ENCODE measurements around the gene RGS3.
A peak's percentile ranks its signal among the peaks of the same experiment; 100 is the strongest.

RGS3 gene

GRCh38 chr9:113566712-113567071 is 103.2 kb downstream of the RGS3 start:
- Histone ChIP-seq H3K36me3 (no peaks in the 10 kb centered on the region), H3K4me3 (ENCODE audit: low read depth, low read length) (peak overlapping the region; percentile 85; the same call in 1 of the 2 replicates), H3K27me3 (no peaks in the 10 kb centered on the region), H3K9me3 (no peaks in the 10 kb centered on the region), H3K4me1 (peaks cover 25% of the 10 kb centered on the region)
- no peak for DNase-seq
- TF ChIP-seq, protein P1, sequence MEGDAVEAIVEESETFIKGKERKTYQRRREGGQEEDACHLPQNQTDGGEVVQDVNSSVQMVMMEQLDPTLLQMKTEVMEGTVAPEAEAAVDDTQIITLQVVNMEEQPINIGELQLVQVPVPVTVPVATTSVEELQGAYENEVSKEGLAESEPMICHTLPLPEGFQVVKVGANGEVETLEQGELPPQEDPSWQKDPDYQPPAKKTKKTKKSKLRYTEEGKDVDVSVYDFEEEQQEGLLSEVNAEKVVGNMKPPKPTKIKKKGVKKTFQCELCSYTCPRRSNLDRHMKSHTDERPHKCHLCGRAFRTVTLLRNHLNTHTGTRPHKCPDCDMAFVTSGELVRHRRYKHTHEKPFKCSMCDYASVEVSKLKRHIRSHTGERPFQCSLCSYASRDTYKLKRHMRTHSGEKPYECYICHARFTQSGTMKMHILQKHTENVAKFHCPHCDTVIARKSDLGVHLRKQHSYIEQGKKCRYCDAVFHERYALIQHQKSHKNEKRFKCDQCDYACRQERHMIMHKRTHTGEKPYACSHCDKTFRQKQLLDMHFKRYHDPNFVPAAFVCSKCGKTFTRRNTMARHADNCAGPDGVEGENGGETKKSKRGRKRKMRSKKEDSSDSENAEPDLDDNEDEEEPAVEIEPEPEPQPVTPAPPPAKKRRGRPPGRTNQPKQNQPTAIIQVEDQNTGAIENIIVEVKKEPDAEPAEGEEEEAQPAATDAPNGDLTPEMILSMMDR (IDR thresholded peaks at IDR 0.05; ENCODE audit: low read depth, low read length) = no peak

GRCh38 chr9:113567361-113568080 is 104.0 kb downstream of the RGS3 start:
- no peak for DNase-seq
- Histone ChIP-seq H3K9me3 (no peaks in the 10 kb centered on the region), H3K4me1 (peaks cover 25% of the 10 kb centered on the region), H3K36me3 (no peaks in the 10 kb centered on the region), H3K27me3 (no peaks in the 10 kb centered on the region), H3K4me3 (ENCODE audit: low read depth, low read length) (no peak overlapping the region)
- TF ChIP-seq, protein P1 (IDR thresholded peaks at IDR 0.05; ENCODE audit: low read depth, low read length) = no peak

DNA sequence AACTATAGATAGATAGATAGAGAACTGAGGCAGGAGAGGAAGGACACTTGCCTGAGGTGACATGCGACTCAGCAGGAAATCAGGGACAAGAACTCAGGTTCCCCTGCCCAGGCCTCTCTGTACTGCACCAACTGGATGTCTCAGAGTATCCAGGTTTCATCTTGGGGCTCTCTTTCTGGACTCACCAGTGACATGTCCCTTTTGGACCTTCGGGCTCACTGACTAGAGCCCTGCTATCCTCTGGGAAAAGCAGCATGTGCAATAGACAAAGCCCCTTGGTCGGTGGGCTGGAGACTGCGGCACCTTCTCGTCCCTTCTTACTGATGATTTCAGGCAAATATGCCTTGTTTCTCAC is 104.5 kb downstream of the RGS3 start:
- Histone ChIP-seq H3K9me3 (no peaks in the 10 kb centered on the region), H3K27me3 (no peaks in the 10 kb centered on the region), H3K4me3 (ENCODE audit: low read depth, low read length) (no peak overlapping the region), H3K36me3 (no peaks in the 10 kb centered on the region), H3K4me1 (peaks cover 25% of the 10 kb centered on the region)
- DNase-seq = no peak
- TF ChIP-seq, protein P1 (IDR thresholded peaks at IDR 0.05; ENCODE audit: low read depth, low read length) = no peak

DNA sequence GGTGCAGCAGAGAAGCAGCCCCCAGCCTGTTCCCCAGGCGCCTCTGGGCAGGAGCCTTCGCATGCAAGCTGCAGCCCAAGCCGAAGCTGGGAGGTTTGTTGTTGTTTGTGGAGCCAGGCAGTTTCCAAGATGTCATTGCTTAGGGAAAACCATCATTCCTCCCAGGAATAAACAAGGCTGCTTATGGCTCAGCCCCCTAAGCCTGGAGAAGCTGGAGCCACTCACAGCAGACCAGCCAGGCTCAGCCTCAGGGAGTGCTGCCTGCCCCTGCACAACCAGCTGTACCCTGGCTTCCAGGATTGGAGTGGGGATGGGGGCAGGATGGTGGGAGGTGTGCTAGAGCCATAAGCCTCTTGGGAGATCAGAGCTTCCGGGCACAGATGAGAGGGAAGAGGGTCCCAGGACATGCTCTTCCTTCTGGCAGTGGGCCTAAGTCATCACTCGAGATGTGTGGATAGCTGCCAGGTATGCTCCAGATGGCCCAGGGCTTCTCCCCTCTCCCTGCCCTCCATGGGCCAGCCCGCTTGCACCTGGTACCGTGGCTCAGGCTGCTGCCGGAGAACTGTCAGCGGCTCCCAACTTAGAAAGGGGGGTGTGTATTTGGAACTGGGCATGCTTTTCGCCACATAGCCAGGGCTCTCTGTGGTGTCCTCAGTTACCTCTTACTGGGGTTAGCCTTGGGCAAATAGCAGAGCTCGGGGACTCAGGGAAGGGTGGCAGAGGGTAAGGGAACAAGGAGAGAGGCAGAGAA is 105.2 kb downstream of the RGS3 start:
- no peaks in the 10 kb centered on the region for H3K27me3 ChIP-seq
- no peaks in the 10 kb centered on the region for H3K9me3 ChIP-seq
- H3K36me3 ChIP-seq = no peaks in the 10 kb centered on the region
- H3K4me3 ChIP-seq (ENCODE audit: low read depth, low read length) = no peak overlapping the region
- TF ChIP-seq, protein P1 (IDR thresholded peaks at IDR 0.05; ENCODE audit: low read depth, low read length) = no peak
- H3K4me1 ChIP-seq = peaks cover 25% of the 10 kb centered on the region
- peak; percentile 49 for DNase-seq

DNA sequence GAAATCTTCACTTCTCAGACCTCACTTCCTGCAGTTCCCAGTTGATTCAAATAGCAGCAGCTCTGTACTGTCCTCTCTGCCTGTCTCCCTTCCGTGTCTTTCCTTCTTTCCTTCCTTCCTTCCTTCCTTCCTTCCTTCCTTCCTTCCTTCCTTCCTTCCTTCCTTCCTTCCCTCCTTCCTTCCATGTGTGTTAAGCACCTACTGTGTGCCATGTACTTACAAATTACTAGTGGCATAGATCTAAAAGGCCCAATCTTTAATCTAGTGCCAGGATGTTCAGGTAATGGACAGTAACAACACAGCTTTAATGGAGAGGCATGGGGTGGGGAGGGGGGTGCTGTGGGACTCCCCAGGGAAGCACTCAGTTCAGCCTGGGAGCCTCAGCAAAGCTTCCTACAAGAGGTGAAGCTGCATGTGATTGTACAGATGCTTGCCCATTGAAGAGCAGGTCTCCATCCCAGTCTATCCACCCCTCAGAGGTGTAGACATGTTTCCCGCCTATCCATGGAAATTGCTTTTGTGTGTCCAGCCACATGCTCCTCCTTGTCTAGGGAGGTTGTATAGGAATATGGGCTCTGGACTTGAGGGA is 106.0 kb downstream of the RGS3 start:
- H3K9me3 ChIP-seq = no peaks in the 10 kb centered on the region
- H3K4me1 ChIP-seq = peaks cover 21% of the 10 kb centered on the region
- TF ChIP-seq, protein P1 (IDR thresholded peaks at IDR 0.05; ENCODE audit: low read depth, low read length) = no peak
- H3K27me3 ChIP-seq = no peaks in the 10 kb centered on the region
- DNase-seq = no peak
- no peak overlapping the region for H3K4me3 ChIP-seq (ENCODE audit: low read depth, low read length)
- no peaks in the 10 kb centered on the region for H3K36me3 ChIP-seq

DNA sequence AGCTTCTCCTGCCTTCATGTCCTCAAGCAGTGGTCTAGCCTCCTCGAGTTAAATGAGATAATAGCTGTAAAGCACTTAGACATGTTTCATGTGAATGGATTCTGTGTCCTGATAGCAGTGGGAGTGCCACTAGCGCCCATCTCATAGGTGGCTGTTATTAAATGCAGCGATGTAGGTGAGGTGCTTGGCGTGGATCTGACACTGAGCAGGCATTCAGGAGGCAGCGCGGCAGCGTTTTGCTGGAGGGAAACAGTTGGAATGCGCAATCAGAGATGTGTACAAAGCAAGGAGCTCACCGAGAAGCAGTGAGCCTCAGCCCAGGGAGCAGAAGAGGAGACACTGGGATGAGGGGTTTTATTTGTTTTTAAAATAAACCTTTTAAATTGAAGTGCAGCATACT is 106.6 kb downstream of the RGS3 start:
- Histone ChIP-seq H3K27me3 (no peaks in the 10 kb centered on the region), H3K4me1 (peaks cover 20% of the 10 kb centered on the region), H3K9me3 (no peaks in the 10 kb centered on the region), H3K4me3 (ENCODE audit: low read depth, low read length) (no peak overlapping the region), H3K36me3 (no peaks in the 10 kb centered on the region)
- TF ChIP-seq, protein P1 (IDR thresholded peaks at IDR 0.05; ENCODE audit: low read depth, low read length) = no peak
- DNase-seq = no peak

Measured in BE2C (cell line).